Metanephros (tissue), 1 donor: Measurements from ENCODE around the gene LGALS3. TPM values are rescaled to one million over a fixed set of nuclear protein-coding genes. Genes with fewer than 3 reads are reported as not detected.

Source experiments
- total RNA-seq: library from RNA; depleted of rRNA; stranded (reverse); fragments of >200 nt; gene quantifications from one replicate; pipeline ENCODE4 v1.2.3, GENCODE V29; 2014

Gene LGALS3
- 41.8 TPM for total RNA-seq

GRCh38 chr14:55129086-55129427, at the start of gene LGALS3:
Gene LGALS3 (plus strand): TSS chr14:55129252. CDS start chr14:55137374, 8,122 bp downstream.

DNA sequence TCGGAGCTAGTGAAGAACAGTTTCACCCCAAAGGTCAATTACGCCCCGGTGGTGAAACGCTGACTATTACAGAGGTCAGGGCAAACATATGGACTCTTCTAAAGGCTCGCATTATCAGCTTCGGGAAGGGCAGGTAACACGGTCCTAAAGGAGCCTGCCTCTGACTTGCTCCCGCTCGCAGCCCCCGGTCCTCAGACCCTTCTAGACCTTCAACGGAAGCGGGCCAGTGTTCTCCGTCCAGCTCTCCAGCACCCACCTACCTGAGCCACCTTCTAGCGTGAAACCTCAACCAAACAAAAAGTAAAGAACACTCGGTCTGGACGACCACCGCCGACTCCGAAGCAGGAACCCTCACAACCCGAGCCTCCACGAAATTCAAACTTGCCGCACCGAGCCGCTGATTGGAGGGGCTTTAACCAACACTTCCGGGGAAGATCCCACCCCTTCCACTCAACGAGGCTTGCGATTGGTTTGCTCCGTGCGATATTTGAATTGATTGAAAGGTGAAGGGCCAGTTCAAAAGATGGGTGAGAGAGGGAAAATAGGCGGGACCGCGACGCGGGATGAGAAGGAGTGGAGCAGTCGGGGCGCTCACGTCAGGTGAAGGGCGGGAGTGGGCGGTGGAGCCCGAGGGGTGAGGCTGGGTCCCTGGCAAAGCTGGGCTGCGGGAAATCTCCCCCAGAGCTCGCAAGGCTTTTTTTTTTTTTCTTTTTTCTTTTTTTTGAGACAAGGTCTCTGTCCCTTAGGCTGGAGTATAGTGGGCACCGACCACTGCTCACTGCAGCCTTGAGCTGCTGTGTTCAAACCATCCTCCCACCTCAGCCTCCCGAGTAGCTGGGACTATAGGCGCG, 62.4 kb downstream of the LGALS3 start, which contains the start of gene DLGAP5:
Gene DLGAP5 (minus strand): TSS at position 383 of the 851 bp plus-strand sequence. CDS start 2,406 bp downstream, outside the sequence.

Other genes starting within 250 kb of the LGALS3 start
- 8.1 TPM for gene GCH1, start 226.4 kb upstream of the LGALS3 start, total RNA-seq
- 6.4 TPM for gene WDHD1, start 102.2 kb upstream of the LGALS3 start, total RNA-seq
- 13.3 TPM for gene SOCS4, start 102.0 kb upstream of the LGALS3 start, total RNA-seq
- gene MAPK1IP1L, start 77.6 kb upstream of the LGALS3 start, total RNA-seq = 31.8 TPM
- 9.5 TPM for gene DLGAP5, start 62.3 kb downstream of the LGALS3 start, total RNA-seq
- 39.6 TPM for gene FBXO34, start 142.2 kb downstream of the LGALS3 start, total RNA-seq